Measurements from ENCODE around the gene PGM2.
"Not testable (repeated sequence)": the region's sequence is repeated elsewhere in the genome, so short reads cannot be mapped to it uniquely, and the experiment has no call there.

PGM2 gene

GRCh38 chr4:37816719-37817118, 9.8 kb upstream of the PGM2 start:
- no peak for DNase-seq (ENCODE audit: low read depth in 2 of 2)

- DNase-seq (ENCODE audit: low read depth in 2 of 2) = no peak
Measured at GRCh38 chr4:37818752-37819151, 7.7 kb upstream of the PGM2 start.

GRCh38 chr4:37820458-37820857, 6.0 kb upstream of the PGM2 start:
- DNase-seq (ENCODE audit: low read depth in 2 of 2) = not testable (repeated sequence)

GRCh38 chr4:37821953-37822605, 4.4 kb upstream of the PGM2 start:
- no peak for DNase-seq (ENCODE audit: low read depth in 2 of 2)

- not testable (repeated sequence) for DNase-seq (ENCODE audit: low read depth in 2 of 2)
Measured at GRCh38 chr4:37825501-37825900, 985 bp upstream of the PGM2 start.

- no peak for DNase-seq (ENCODE audit: low read depth in 2 of 2)
Measured at GRCh38 chr4:37825968-37826294, 555 bp upstream of the PGM2 start.

GRCh38 chr4:37827030-37827685, 672 bp downstream of the PGM2 start:
- DNase-seq (ENCODE audit: low read depth in 2 of 2) = no peak

- no peak for DNase-seq (ENCODE audit: low read depth in 2 of 2)
Measured at GRCh38 chr4:37827802-37828321, 1.4 kb downstream of the PGM2 start.

- no peak for DNase-seq (ENCODE audit: low read depth in 2 of 2)
Measured at GRCh38 chr4:37828843-37829242, 2.4 kb downstream of the PGM2 start.

- no peak for DNase-seq (ENCODE audit: low read depth in 2 of 2)
Measured at GRCh38 chr4:37830640-37831039, 4.2 kb downstream of the PGM2 start.

- no peak for DNase-seq (ENCODE audit: low read depth in 2 of 2)
Measured at GRCh38 chr4:37835031-37835430, 8.5 kb downstream of the PGM2 start.

GRCh38 chr4:37835806-37836205, 9.3 kb downstream of the PGM2 start:
- no peak for DNase-seq (ENCODE audit: low read depth in 2 of 2)

GRCh38 chr4:37836274-37836673, 9.8 kb downstream of the PGM2 start:
- no peak for DNase-seq (ENCODE audit: low read depth in 2 of 2)

GRCh38 chr4:37836838-37837440, 10.5 kb downstream of the PGM2 start:
- no peak for DNase-seq (ENCODE audit: low read depth in 2 of 2)

GRCh38 chr4:37837446-37837845, 11.0 kb downstream of the PGM2 start:
- DNase-seq (ENCODE audit: low read depth in 2 of 2) = peak; percentile 59 to 66

GRCh38 chr4:37839426-37839825, 12.9 kb downstream of the PGM2 start:
- no peak for DNase-seq (ENCODE audit: low read depth in 2 of 2)

GRCh38 chr4:37844204-37844603, 17.7 kb downstream of the PGM2 start:
- DNase-seq (ENCODE audit: low read depth in 2 of 2) = no peak

- DNase-seq (ENCODE audit: low read depth in 2 of 2) = no peak
Measured at GRCh38 chr4:37845201-37845600, 18.7 kb downstream of the PGM2 start.

GRCh38 chr4:37847311-37847884, 20.9 kb downstream of the PGM2 start:
- no peak for DNase-seq (ENCODE audit: low read depth in 2 of 2)

- no peak for DNase-seq (ENCODE audit: low read depth in 2 of 2)
Measured at GRCh38 chr4:37852376-37852775, 25.9 kb downstream of the PGM2 start.

GRCh38 chr4:37858112-37858511, 31.6 kb downstream of the PGM2 start:
- no peak for DNase-seq (ENCODE audit: low read depth in 2 of 2)

- DNase-seq (ENCODE audit: low read depth in 2 of 2) = no peak
Measured at GRCh38 chr4:37858872-37859271, 32.4 kb downstream of the PGM2 start.

GRCh38 chr4:37860266-37860665, 33.8 kb downstream of the PGM2 start:
- DNase-seq (ENCODE audit: low read depth in 2 of 2) = no peak

Data from fibroblast of skin of left biceps (primary cell).